H9 (cell line): ENCODE results near the gene SHMT2. TPM values are rescaled to one million over a fixed set of nuclear protein-coding genes. Genes with fewer than 3 reads are reported as not detected.

Source experiments
- DNase-seq: peaks from one replicate; pipeline ENCODE4 v3.0.0-alpha.2; 2017
- H2AFZ ChIP-seq: one replicate; pipeline ENCODE4 v1.6.1; 2013; ENCODE audit warnings: mild to moderate bottlenecking, low read length, control low read depth, moderate library complexity
- H2AK5ac ChIP-seq: 2 replicates; pipeline ENCODE4 v1.6.1; 2013; ENCODE audit warnings: low read length, control low read depth, mixed read lengths; ENCODE audit not compliant: insufficient read length
- H2BK120ac ChIP-seq: one replicate; pipeline ENCODE4 v1.6.1; 2013; ENCODE audit warnings: low read depth, mild to moderate bottlenecking, low read length, control low read depth, inconsistent platforms; ENCODE audit not compliant: poor library complexity, severe bottlenecking
- H2BK12ac ChIP-seq: 2 replicates; pipeline ENCODE4 v1.6.1; 2013; ENCODE audit warnings: low read length, control low read depth, mixed read lengths, low read depth; ENCODE audit not compliant: insufficient read length
- H2BK15ac ChIP-seq: 2 replicates; pipeline ENCODE4 v1.6.1; 2013; ENCODE audit warnings: low read depth, low read length, control low read depth
- H2BK20ac ChIP-seq: one replicate; pipeline ENCODE4 v1.6.1; 2013; ENCODE audit warnings: low read depth, mild to moderate bottlenecking, low read length, control low read depth, inconsistent platforms; ENCODE audit not compliant: poor library complexity, severe bottlenecking
- H2BK5ac ChIP-seq: 2 replicates; pipeline ENCODE4 v1.6.1; 2013; ENCODE audit warnings: low read length, control low read depth, mixed read lengths; ENCODE audit not compliant: insufficient read length
- H3K14ac ChIP-seq: 2 replicates; pipeline ENCODE4 v1.6.1; 2013; ENCODE audit warnings: low read length, control low read depth; ENCODE audit not compliant: insufficient read depth
- H3K18ac ChIP-seq: 2 replicates; pipeline ENCODE4 v1.6.1; 2013; ENCODE audit warnings: low read depth, mild to moderate bottlenecking, mixed read lengths, low read length, control low read depth; ENCODE audit not compliant: insufficient read length
- H3K23ac ChIP-seq: 2 replicates; pipeline ENCODE4 v1.6.1; 2013; ENCODE audit warnings: low read length, control low read depth, mixed read lengths, low read depth; ENCODE audit not compliant: insufficient read length
- H3K23me2 ChIP-seq: 2 replicates; pipeline ENCODE4 v1.6.1; 2013; ENCODE audit warnings: low read depth, mild to moderate bottlenecking, mixed read lengths, low read length, control low read depth; ENCODE audit not compliant: insufficient read length, poor library complexity, severe bottlenecking
- H3K27ac ChIP-seq: 2 replicates; pipeline ENCODE4 v1.5.1; 2013; ENCODE audit warnings: low read length, control low read depth, mixed read lengths, low read depth; ENCODE audit not compliant: insufficient read length
- H3K27me3 ChIP-seq: 2 replicates; pipeline ENCODE4 v1.6.1; 2013; ENCODE audit warnings: low read length, control low read depth, inconsistent platforms; ENCODE audit not compliant: insufficient read depth
- H3K4ac ChIP-seq: 2 replicates; pipeline ENCODE4 v1.6.1; 2013; ENCODE audit warnings: low read depth, mild to moderate bottlenecking, control low read depth, inconsistent platforms, low read length, moderate library complexity
- H3K4me1 ChIP-seq: 2 replicates; pipeline ENCODE4 v1.6.1; 2013; ENCODE audit warnings: low read length, control low read depth, inconsistent platforms; ENCODE audit not compliant: insufficient read depth
- H3K4me2 ChIP-seq: 2 replicates; pipeline ENCODE4 v1.6.1; 2013; ENCODE audit warnings: low read length, control low read depth, mixed read lengths; ENCODE audit not compliant: insufficient read length, insufficient read depth
- H3K56ac ChIP-seq: 2 replicates; pipeline ENCODE4 v1.6.1; 2013; ENCODE audit warnings: low read depth, mild to moderate bottlenecking, mixed read lengths, low read length, control low read depth; ENCODE audit not compliant: insufficient read length
- H3K79me1 ChIP-seq: 2 replicates; pipeline ENCODE4 v1.6.1; 2013; ENCODE audit warnings: low read depth, mild to moderate bottlenecking, moderate library complexity, low read length, control low read depth, inconsistent platforms; ENCODE audit not compliant: insufficient read depth, poor library complexity, severe bottlenecking
- H3K79me2 ChIP-seq: 2 replicates; pipeline ENCODE4 v1.6.1; 2013; ENCODE audit warnings: low read length, control low read depth, inconsistent platforms; ENCODE audit not compliant: insufficient read depth
- H3K9ac ChIP-seq: 2 replicates; pipeline ENCODE4 v1.6.1; 2013; ENCODE audit warnings: low read length, control low read depth, mixed read lengths; ENCODE audit not compliant: insufficient read length; ENCODE audit errors: extremely low read depth
- H3K9me3 ChIP-seq: one replicate; pipeline ENCODE4 v1.6.1; 2013; ENCODE audit warnings: low read depth, low read length, inconsistent platforms; ENCODE audit not compliant: control insufficient read depth
- H3T11ph ChIP-seq: one replicate; pipeline ENCODE4 v1.6.1; 2013; ENCODE audit warnings: mild to moderate bottlenecking, low read length, control low read depth, inconsistent platforms
- H4K20me1 ChIP-seq: one replicate; pipeline ENCODE4 v1.6.1; 2013; ENCODE audit not compliant: control insufficient read depth, insufficient read length, insufficient read depth
- H4K5ac ChIP-seq: 2 replicates; pipeline ENCODE4 v1.6.1; 2013; ENCODE audit warnings: low read depth, mild to moderate bottlenecking, mixed read lengths, low read length, control low read depth; ENCODE audit not compliant: insufficient read length
- H4K8ac ChIP-seq: replicated peaks from 2 replicates; pipeline ENCODE4 v1.6.1; 2013; ENCODE audit warnings: low read length, control low read depth, mixed read lengths, low read depth; ENCODE audit not compliant: insufficient read length
- H4K91ac ChIP-seq: 2 replicates; pipeline ENCODE4 v1.6.1; 2013; ENCODE audit warnings: low read depth, mild to moderate bottlenecking, moderate library complexity, mixed read lengths, low read length, control low read depth; ENCODE audit not compliant: insufficient read length
- H3K27ac Mint-ChIP-seq, 3 experiments: 2 replicates in 2 of 3; 3 replicates in 1 of 3; pipeline ENCODE4 v1.8.0; 2020 to 2021; ENCODE audit warnings: mixed read lengths in 3 of 3, mild to moderate bottlenecking in 1 of 3, moderate library complexity in 1 of 3
- H3K27me3 Mint-ChIP-seq: 2 replicates; pipeline ENCODE4 v1.8.0; 2021; ENCODE audit warnings: low read depth, mild to moderate bottlenecking, moderate library complexity, mixed read lengths
- H3K36me3 Mint-ChIP-seq, 3 experiments: 2 replicates in 2 of 3; 3 replicates in 1 of 3; pipeline ENCODE4 v1.8.0; 2020 to 2021; ENCODE audit warnings: low read depth in 3 of 3, mixed read lengths in 3 of 3; ENCODE audit not compliant: insufficient read depth in 1 of 3
- H3K4me1 Mint-ChIP-seq, 2 experiments: 2 replicates each; pipeline ENCODE4 v1.8.0; 2020; ENCODE audit warnings: mixed read lengths in 2 of 2
- H3K4me3 Mint-ChIP-seq, 2 experiments: 2 replicates in 1 of 2; 3 replicates in 1 of 2; pipeline ENCODE4 v1.8.0; 2020 to 2021; ENCODE audit warnings: mild to moderate bottlenecking in 2 of 2, mixed read lengths in 2 of 2, moderate library complexity in 1 of 2
- H3K9me3 Mint-ChIP-seq, 2 experiments: 2 replicates in 1 of 2; 3 replicates in 1 of 2; pipeline ENCODE4 v1.8.0; 2020; ENCODE audit warnings: mild to moderate bottlenecking in 2 of 2, mixed read lengths in 2 of 2, moderate library complexity in 1 of 2
- WGBS: extraction: QIAGEN DNeasy Blood & Tissue Kit; methylation state at CpG from one replicate; pipeline ENCODE4 v1.1.7; 2013; ENCODE audit warnings: missing lambda C conversion rate, low lambda C conversion rate, mixed read lengths; ENCODE audit not compliant: insufficient read length; ENCODE audit errors: extremely low coverage; 5-methylcytosine and 5-hydroxymethylcytosine counted together
- total RNA-seq: library from RNA; stranded (reverse); gene quantifications from 2 replicates; pipeline ENCODE4 v1.2.1, GENCODE V29; 2021
- TF ChIP-seq, protein P1 (sequence below): fragments of 200-600 bp; sonication (generic); conservative IDR thresholded peaks from 3 replicates; pipeline ENCODE4 v1.8.0; 2021; ENCODE audit warnings: antibody characterized with exemption, mild to moderate bottlenecking

SHMT2 gene
- total RNA-seq, 1 experiment from 2014 or later: 260 TPM

DNA sequence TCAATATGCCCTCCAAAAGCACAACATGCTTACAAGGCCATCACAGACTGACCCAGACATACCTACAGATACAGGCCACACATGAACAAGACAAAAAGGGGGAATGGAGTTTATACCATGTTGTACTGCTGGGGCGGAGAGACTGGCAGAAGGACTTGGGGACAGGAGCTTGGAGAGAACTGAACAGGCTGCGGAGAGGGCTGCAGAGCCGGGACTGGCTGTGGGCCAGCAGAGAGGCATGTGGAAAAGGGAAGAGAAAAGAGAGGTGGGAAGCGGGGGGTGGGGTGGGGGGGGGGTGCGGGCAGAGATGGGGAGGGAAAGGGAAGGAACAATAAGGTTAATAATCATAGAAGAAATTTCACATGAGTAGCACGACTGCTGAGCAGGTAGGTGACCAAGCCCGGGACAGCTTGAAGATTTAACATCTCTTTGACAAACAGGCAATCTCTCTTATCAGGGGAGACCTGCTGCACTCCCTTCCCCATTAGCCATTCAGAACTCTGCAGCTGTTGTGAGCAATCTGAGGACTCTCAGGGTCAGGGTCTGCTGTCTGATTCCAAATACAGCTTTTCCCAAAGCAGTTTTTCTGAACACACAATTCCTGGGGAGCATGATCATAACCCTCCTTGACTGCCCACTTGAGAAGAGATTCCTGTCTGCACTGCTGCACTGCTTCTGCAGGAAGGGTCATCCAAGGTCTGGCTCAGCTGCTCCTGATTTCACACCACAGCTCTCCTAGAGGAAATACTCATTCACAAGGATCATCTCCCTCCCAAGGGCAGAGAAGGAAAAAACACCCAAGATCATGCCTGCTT is 43.0 kb downstream of the SHMT2 start:
- no peak overlapping the region for H3K56ac ChIP-seq
- H3T11ph ChIP-seq: no peak overlapping the region
- H2BK20ac ChIP-seq: no peak overlapping the region
- Mint-ChIP-seq H3K9me3 (peaks cover 0 to 3% of the 10 kb centered on the region in 2 experiments; a peak in 1 of 5 replicates), H3K27ac (no peak overlapping the region; a peak in 1 of 7 replicates), H3K27me3 (no peaks in the 10 kb centered on the region), H3K4me1 (peaks cover 0 to 4% of the 10 kb centered on the region in 2 experiments; a peak in 1 of 4 replicates), H3K36me3 (peaks cover 7 to 40% (median 39%) of the 10 kb centered on the region in 3 experiments; a peak in 6 of 7 replicates), H3K4me3 (no peak overlapping the region)
- no peak overlapping the region for H3K14ac ChIP-seq
- H3K23ac ChIP-seq: no peak overlapping the region
- H3K23me2 ChIP-seq: no peaks in the 10 kb centered on the region
- no peaks in the 10 kb centered on the region for H4K20me1 ChIP-seq
- no peak overlapping the region for H3K9ac ChIP-seq
- no peaks in the 10 kb centered on the region for H3K79me1 ChIP-seq
- no peak overlapping the region for H2BK15ac ChIP-seq
- WGBS: no CpG with 5 or more reads among the region's 7 CpGs
- H2AK5ac ChIP-seq: no peak overlapping the region
- H4K5ac ChIP-seq: no peak overlapping the region
- H3K18ac ChIP-seq: no peak overlapping the region
- H3K27ac ChIP-seq: no peak overlapping the region
- H2BK12ac ChIP-seq: no peak overlapping the region
- H3K79me2 ChIP-seq: no peaks in the 10 kb centered on the region
- TF ChIP-seq, protein P1, sequence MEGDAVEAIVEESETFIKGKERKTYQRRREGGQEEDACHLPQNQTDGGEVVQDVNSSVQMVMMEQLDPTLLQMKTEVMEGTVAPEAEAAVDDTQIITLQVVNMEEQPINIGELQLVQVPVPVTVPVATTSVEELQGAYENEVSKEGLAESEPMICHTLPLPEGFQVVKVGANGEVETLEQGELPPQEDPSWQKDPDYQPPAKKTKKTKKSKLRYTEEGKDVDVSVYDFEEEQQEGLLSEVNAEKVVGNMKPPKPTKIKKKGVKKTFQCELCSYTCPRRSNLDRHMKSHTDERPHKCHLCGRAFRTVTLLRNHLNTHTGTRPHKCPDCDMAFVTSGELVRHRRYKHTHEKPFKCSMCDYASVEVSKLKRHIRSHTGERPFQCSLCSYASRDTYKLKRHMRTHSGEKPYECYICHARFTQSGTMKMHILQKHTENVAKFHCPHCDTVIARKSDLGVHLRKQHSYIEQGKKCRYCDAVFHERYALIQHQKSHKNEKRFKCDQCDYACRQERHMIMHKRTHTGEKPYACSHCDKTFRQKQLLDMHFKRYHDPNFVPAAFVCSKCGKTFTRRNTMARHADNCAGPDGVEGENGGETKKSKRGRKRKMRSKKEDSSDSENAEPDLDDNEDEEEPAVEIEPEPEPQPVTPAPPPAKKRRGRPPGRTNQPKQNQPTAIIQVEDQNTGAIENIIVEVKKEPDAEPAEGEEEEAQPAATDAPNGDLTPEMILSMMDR: no peak
- H4K91ac ChIP-seq: no peak overlapping the region
- no peak overlapping the region for H3K4ac ChIP-seq
- H2AFZ ChIP-seq: no peak overlapping the region
- no peak overlapping the region for H2BK5ac ChIP-seq
- H3K9me3 ChIP-seq: no peaks in the 10 kb centered on the region
- H3K4me1 ChIP-seq: no peaks in the 10 kb centered on the region
- H3K4me2 ChIP-seq: no peak overlapping the region
- no peaks in the 10 kb centered on the region for H3K27me3 ChIP-seq
- H2BK120ac ChIP-seq: no peak overlapping the region
- no peak overlapping the region for H4K8ac ChIP-seq
- no peak for DNase-seq
